Measurements from ENCODE around the gene MEGF11.

MEGF11 gene

GRCh38 chr15:66019368-66019767 lies 234.2 kb downstream of the MEGF11 start:
- H3K27ac ChIP-seq (ENCODE audit: low read depth, low read length): no peak overlapping the region
- H3K9ac ChIP-seq (ENCODE audit: low read depth in 1 of 2, low read length in 2 of 2): no peak overlapping the region
- H3K27me3 ChIP-seq (ENCODE audit: control insufficient read depth in 1 of 2, insufficient read depth in 2 of 2, low read length in 2 of 2): no peaks in the 10 kb centered on the region
- H3K4me3 ChIP-seq (ENCODE audit: low read depth in 1 of 2, low read length in 2 of 2): no peak overlapping the region
- H3K36me3 ChIP-seq (ENCODE audit: control insufficient read depth in 1 of 2, insufficient read depth in 2 of 2, low read length in 2 of 2): no peaks in the 10 kb centered on the region
- H3K4me1 ChIP-seq (ENCODE audit: control insufficient read depth in 1 of 2, insufficient read depth in 2 of 2, low read length in 2 of 2): no peaks in the 10 kb centered on the region
- no peaks in the 10 kb centered on the region for H3K9me3 ChIP-seq (ENCODE audit: control insufficient read depth in 1 of 2, low read length in 2 of 2)

GRCh38 chr15:66018488-66018797 lies 235.1 kb downstream of the MEGF11 start:
- Histone ChIP-seq H3K27me3 (ENCODE audit: control insufficient read depth in 1 of 2, insufficient read depth in 2 of 2, low read length in 2 of 2) (no peaks in the 10 kb centered on the region), H3K4me3 (ENCODE audit: low read depth in 1 of 2, low read length in 2 of 2) (no peak overlapping the region), H3K4me1 (ENCODE audit: control insufficient read depth in 1 of 2, insufficient read depth in 2 of 2, low read length in 2 of 2) (no peaks in the 10 kb centered on the region), H3K27ac (ENCODE audit: low read depth, low read length) (no peak overlapping the region), H3K36me3 (ENCODE audit: control insufficient read depth in 1 of 2, insufficient read depth in 2 of 2, low read length in 2 of 2) (no peaks in the 10 kb centered on the region), H3K9me3 (ENCODE audit: control insufficient read depth in 1 of 2, low read length in 2 of 2) (no peaks in the 10 kb centered on the region), H3K9ac (ENCODE audit: low read depth in 1 of 2, low read length in 2 of 2) (no peak overlapping the region)

GRCh38 chr15:66017792-66018487 lies 235.6 kb downstream of the MEGF11 start:
- no peak overlapping the region for H3K27ac ChIP-seq (ENCODE audit: low read depth, low read length)
- H3K9me3 ChIP-seq (ENCODE audit: control insufficient read depth in 1 of 2, low read length in 2 of 2): no peaks in the 10 kb centered on the region
- no peak overlapping the region for H3K4me3 ChIP-seq (ENCODE audit: low read depth in 1 of 2, low read length in 2 of 2)
- H3K4me1 ChIP-seq (ENCODE audit: control insufficient read depth in 1 of 2, insufficient read depth in 2 of 2, low read length in 2 of 2): no peaks in the 10 kb centered on the region
- no peaks in the 10 kb centered on the region for H3K36me3 ChIP-seq (ENCODE audit: control insufficient read depth in 1 of 2, insufficient read depth in 2 of 2, low read length in 2 of 2)
- no peak overlapping the region for H3K9ac ChIP-seq (ENCODE audit: low read depth in 1 of 2, low read length in 2 of 2)
- no peaks in the 10 kb centered on the region for H3K27me3 ChIP-seq (ENCODE audit: control insufficient read depth in 1 of 2, insufficient read depth in 2 of 2, low read length in 2 of 2)

- no peak overlapping the region for H3K27ac ChIP-seq (ENCODE audit: low read depth, low read length)
- no peaks in the 10 kb centered on the region for H3K4me1 ChIP-seq (ENCODE audit: control insufficient read depth in 1 of 2, insufficient read depth in 2 of 2, low read length in 2 of 2)
- H3K9me3 ChIP-seq (ENCODE audit: control insufficient read depth in 1 of 2, low read length in 2 of 2): no peaks in the 10 kb centered on the region
- H3K9ac ChIP-seq (ENCODE audit: low read depth in 1 of 2, low read length in 2 of 2): no peak overlapping the region
- H3K36me3 ChIP-seq (ENCODE audit: control insufficient read depth in 1 of 2, insufficient read depth in 2 of 2, low read length in 2 of 2): no peaks in the 10 kb centered on the region
- H3K4me3 ChIP-seq (ENCODE audit: low read depth in 1 of 2, low read length in 2 of 2): no peak overlapping the region
- no peaks in the 10 kb centered on the region for H3K27me3 ChIP-seq (ENCODE audit: control insufficient read depth in 1 of 2, insufficient read depth in 2 of 2, low read length in 2 of 2)
These were observed 236.6 kb downstream of the MEGF11 start for GRCh38 chr15:66017000-66017399.

- H3K9ac ChIP-seq (ENCODE audit: low read depth in 1 of 2, low read length in 2 of 2): no peak overlapping the region
- H3K9me3 ChIP-seq (ENCODE audit: control insufficient read depth in 1 of 2, low read length in 2 of 2): no peaks in the 10 kb centered on the region
- H3K4me3 ChIP-seq (ENCODE audit: low read depth in 1 of 2, low read length in 2 of 2): no peak overlapping the region
- H3K4me1 ChIP-seq (ENCODE audit: control insufficient read depth in 1 of 2, insufficient read depth in 2 of 2, low read length in 2 of 2): no peaks in the 10 kb centered on the region
- no peaks in the 10 kb centered on the region for H3K27me3 ChIP-seq (ENCODE audit: control insufficient read depth in 1 of 2, insufficient read depth in 2 of 2, low read length in 2 of 2)
- H3K36me3 ChIP-seq (ENCODE audit: control insufficient read depth in 1 of 2, insufficient read depth in 2 of 2, low read length in 2 of 2): no peaks in the 10 kb centered on the region
- H3K27ac ChIP-seq (ENCODE audit: low read depth, low read length): no peak overlapping the region
These were observed 237.4 kb downstream of the MEGF11 start for GRCh38 chr15:66016199-66016598.

- H3K36me3 ChIP-seq (ENCODE audit: control insufficient read depth in 1 of 2, insufficient read depth in 2 of 2, low read length in 2 of 2): no peaks in the 10 kb centered on the region
- H3K4me1 ChIP-seq (ENCODE audit: control insufficient read depth in 1 of 2, insufficient read depth in 2 of 2, low read length in 2 of 2): no peaks in the 10 kb centered on the region
- no peaks in the 10 kb centered on the region for H3K9me3 ChIP-seq (ENCODE audit: control insufficient read depth in 1 of 2, low read length in 2 of 2)
- no peaks in the 10 kb centered on the region for H3K27me3 ChIP-seq (ENCODE audit: control insufficient read depth in 1 of 2, insufficient read depth in 2 of 2, low read length in 2 of 2)
- no peak overlapping the region for H3K4me3 ChIP-seq (ENCODE audit: low read depth in 1 of 2, low read length in 2 of 2)
- H3K9ac ChIP-seq (ENCODE audit: low read depth in 1 of 2, low read length in 2 of 2): no peak overlapping the region
- H3K27ac ChIP-seq (ENCODE audit: low read depth, low read length): no peak overlapping the region
These were observed 238.8 kb downstream of the MEGF11 start for GRCh38 chr15:66014635-66015182.

GRCh38 chr15:66014022-66014421 lies 239.5 kb downstream of the MEGF11 start:
- Histone ChIP-seq H3K9me3 (ENCODE audit: control insufficient read depth in 1 of 2, low read length in 2 of 2) (no peaks in the 10 kb centered on the region), H3K36me3 (ENCODE audit: control insufficient read depth in 1 of 2, insufficient read depth in 2 of 2, low read length in 2 of 2) (no peaks in the 10 kb centered on the region), H3K4me3 (ENCODE audit: low read depth in 1 of 2, low read length in 2 of 2) (no peak overlapping the region), H3K27ac (ENCODE audit: low read depth, low read length) (no peak overlapping the region), H3K4me1 (ENCODE audit: control insufficient read depth in 1 of 2, insufficient read depth in 2 of 2, low read length in 2 of 2) (no peaks in the 10 kb centered on the region), H3K27me3 (ENCODE audit: control insufficient read depth in 1 of 2, insufficient read depth in 2 of 2, low read length in 2 of 2) (no peaks in the 10 kb centered on the region), H3K9ac (ENCODE audit: low read depth in 1 of 2, low read length in 2 of 2) (no peak overlapping the region)

GRCh38 chr15:66008940-66009562 lies 244.5 kb downstream of the MEGF11 start:
- no peaks in the 10 kb centered on the region for H3K4me1 ChIP-seq (ENCODE audit: control insufficient read depth in 1 of 2, insufficient read depth in 2 of 2, low read length in 2 of 2)
- no peak overlapping the region for H3K27ac ChIP-seq (ENCODE audit: low read depth, low read length)
- H3K4me3 ChIP-seq (ENCODE audit: low read depth in 1 of 2, low read length in 2 of 2): no peak overlapping the region
- no peaks in the 10 kb centered on the region for H3K27me3 ChIP-seq (ENCODE audit: control insufficient read depth in 1 of 2, insufficient read depth in 2 of 2, low read length in 2 of 2)
- H3K9ac ChIP-seq (ENCODE audit: low read depth in 1 of 2, low read length in 2 of 2): no peak overlapping the region
- no peaks in the 10 kb centered on the region for H3K9me3 ChIP-seq (ENCODE audit: control insufficient read depth in 1 of 2, low read length in 2 of 2)
- H3K36me3 ChIP-seq (ENCODE audit: control insufficient read depth in 1 of 2, insufficient read depth in 2 of 2, low read length in 2 of 2): no peaks in the 10 kb centered on the region

GRCh38 chr15:66007663-66008262 lies 245.8 kb downstream of the MEGF11 start:
- no peak overlapping the region for H3K27ac ChIP-seq (ENCODE audit: low read depth, low read length)
- no peaks in the 10 kb centered on the region for H3K36me3 ChIP-seq (ENCODE audit: control insufficient read depth in 1 of 2, insufficient read depth in 2 of 2, low read length in 2 of 2)
- H3K27me3 ChIP-seq (ENCODE audit: control insufficient read depth in 1 of 2, insufficient read depth in 2 of 2, low read length in 2 of 2): no peaks in the 10 kb centered on the region
- H3K9ac ChIP-seq (ENCODE audit: low read depth in 1 of 2, low read length in 2 of 2): no peak overlapping the region
- H3K4me3 ChIP-seq (ENCODE audit: low read depth in 1 of 2, low read length in 2 of 2): no peak overlapping the region
- no peaks in the 10 kb centered on the region for H3K9me3 ChIP-seq (ENCODE audit: control insufficient read depth in 1 of 2, low read length in 2 of 2)
- H3K4me1 ChIP-seq (ENCODE audit: control insufficient read depth in 1 of 2, insufficient read depth in 2 of 2, low read length in 2 of 2): no peaks in the 10 kb centered on the region

- H3K4me1 ChIP-seq (ENCODE audit: control insufficient read depth in 1 of 2, insufficient read depth in 2 of 2, low read length in 2 of 2): no peaks in the 10 kb centered on the region
- no peak overlapping the region for H3K4me3 ChIP-seq (ENCODE audit: low read depth in 1 of 2, low read length in 2 of 2)
- H3K9me3 ChIP-seq (ENCODE audit: control insufficient read depth in 1 of 2, low read length in 2 of 2): no peaks in the 10 kb centered on the region
- H3K9ac ChIP-seq (ENCODE audit: low read depth in 1 of 2, low read length in 2 of 2): no peak overlapping the region
- no peaks in the 10 kb centered on the region for H3K36me3 ChIP-seq (ENCODE audit: control insufficient read depth in 1 of 2, insufficient read depth in 2 of 2, low read length in 2 of 2)
- no peaks in the 10 kb centered on the region for H3K27me3 ChIP-seq (ENCODE audit: control insufficient read depth in 1 of 2, insufficient read depth in 2 of 2, low read length in 2 of 2)
- H3K27ac ChIP-seq (ENCODE audit: low read depth, low read length): no peak overlapping the region
These were observed 246.6 kb downstream of the MEGF11 start for GRCh38 chr15:66006986-66007385.
